GM18499 (cell line): Measurements from ENCODE around the gene ZNF587B.
"Not testable (repeated sequence)": the region's sequence is repeated elsewhere in the genome, so short reads cannot be mapped to it uniquely, and the experiment has no call there.

Source experiments
- ATAC-seq: cut with Tn5 transposase; IDR thresholded peaks from one replicate; pipeline ENCODE4 v1.9.1; 2021; ENCODE audit warnings: moderate number of reproducible peaks; ENCODE audit not compliant: insufficient read depth, unreplicated experiment

Gene ZNF587B

GRCh38 chr19:57867868-57868492 is 37.9 kb downstream of the ZNF587B start:
- ATAC-seq, result no peak

GRCh38 chr19:57869655-57870054 is 39.6 kb downstream of the ZNF587B start:
- not testable (repeated sequence) for ATAC-seq

- no peak for ATAC-seq
These were observed 40.1 kb downstream of the ZNF587B start for GRCh38 chr19:57870225-57870624.

DNA sequence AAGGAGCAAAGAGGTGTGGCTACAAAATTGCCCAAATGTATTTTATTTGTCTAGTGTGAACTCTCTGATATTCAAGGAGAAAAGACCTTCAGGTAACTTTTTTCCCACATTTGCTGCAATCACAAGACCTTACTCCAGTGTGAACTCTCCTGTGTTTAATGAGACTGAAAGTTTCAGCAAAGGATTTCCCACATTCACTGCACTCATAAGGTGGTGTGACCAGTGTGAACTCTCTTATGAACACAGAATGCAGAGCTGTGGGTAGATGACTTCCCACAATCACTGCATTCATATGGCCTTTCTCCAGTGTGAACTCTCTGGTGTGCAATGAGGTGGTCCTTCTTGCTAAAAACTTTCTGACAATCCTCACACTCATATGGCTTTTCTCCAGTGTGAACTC is 42.4 kb downstream of the ZNF587B start:
- no peak for ATAC-seq

- not testable (repeated sequence) for ATAC-seq
These were observed 44.0 kb downstream of the ZNF587B start for GRCh38 chr19:57873883-57874799.

DNA sequence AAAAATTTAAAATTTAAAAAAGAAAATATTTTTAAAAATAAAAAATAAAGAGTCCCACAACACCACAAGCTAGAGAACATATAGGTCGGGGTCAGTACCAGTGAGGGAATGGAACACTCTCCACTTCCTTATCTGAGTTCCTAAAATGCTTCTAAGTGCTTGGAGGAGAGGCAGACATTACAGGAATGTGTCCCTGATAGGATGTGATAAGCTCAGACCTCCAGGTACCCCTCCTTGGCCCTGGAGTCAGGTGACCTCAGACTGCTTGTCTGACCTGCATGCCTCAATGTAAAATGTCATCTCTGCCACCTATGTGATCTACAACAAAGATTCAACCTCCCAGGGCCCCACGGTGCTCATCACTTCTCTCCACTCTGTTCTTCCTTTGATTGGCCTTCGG is 55.9 kb downstream of the ZNF587B start:
- no peak for ATAC-seq

DNA sequence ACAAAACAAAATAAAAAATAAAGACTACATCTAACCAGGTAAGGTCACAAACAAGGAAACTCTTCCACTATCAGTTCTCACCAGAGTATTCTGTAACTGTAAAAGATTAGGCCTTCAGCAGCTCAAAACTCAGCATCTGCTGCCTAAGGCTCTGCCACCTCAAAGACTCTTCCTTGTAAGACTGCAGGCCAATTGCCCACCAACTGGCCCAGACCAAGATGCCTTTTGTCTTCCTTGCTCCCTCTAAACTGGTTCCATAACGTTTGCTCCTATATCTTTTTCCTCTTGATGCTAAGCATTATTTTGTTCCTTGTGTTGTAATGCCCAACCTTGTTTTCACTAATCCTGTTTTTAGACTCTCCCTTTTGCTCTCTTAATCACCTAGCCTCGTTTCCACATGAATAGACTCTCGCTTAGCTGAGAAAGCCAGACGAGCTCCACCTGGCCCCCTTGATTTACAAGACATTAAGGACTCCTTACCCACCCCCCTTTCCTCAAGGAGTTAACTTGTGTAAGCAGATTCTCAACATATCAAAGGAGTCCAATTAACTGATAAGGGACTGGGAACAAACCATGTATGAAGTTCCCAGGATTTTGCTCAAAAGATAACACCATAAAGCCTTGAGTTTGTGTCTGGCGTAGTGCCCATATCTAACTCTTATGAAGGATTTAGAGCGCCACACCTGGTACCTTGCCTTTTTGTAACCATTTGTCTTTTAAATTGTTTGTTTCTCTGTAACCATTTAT is 57.3 kb downstream of the ZNF587B start:
- no peak for ATAC-seq

- ATAC-seq, result no peak
These were observed 58.0 kb downstream of the ZNF587B start for GRCh38 chr19:57888107-57888559.

GRCh38 chr19:57888560-57889231 is 58.6 kb downstream of the ZNF587B start, which contains the start of gene ZNF814:
TSS of gene ZNF814 (minus strand) at chr19:57889037. CDS start at chr19:57888802, 235 bp downstream.
- peak; percentile 82 for ATAC-seq

GRCh38 chr19:57890706-57891105 is 60.6 kb downstream of the ZNF587B start:
- ATAC-seq, result not testable (repeated sequence)
